GM18951 (cell line): ENCODE results near the gene OLFM4.
"Not testable (repeated sequence)": the region's sequence is repeated elsewhere in the genome, so short reads cannot be mapped to it uniquely, and the experiment has no call there.

Experiments used
- POLR2A ChIP-seq: IDR thresholded peaks from 4 replicates; pipeline ENCODE4 v1.6.1; 2011; ENCODE audit warnings: mild to moderate bottlenecking; ENCODE audit not compliant: insufficient read length, insufficient read depth; ENCODE audit errors: extremely low read depth
- in situ Hi-C: fragments of 300-500 bp; cut with MboI; formaldehyde crosslinking; loops from one replicate; pipeline ENCODE4 v1.12.0; 2022; ENCODE audit warnings: low sequenced_read_pairs, mixed read lengths, inconsistent platforms; ENCODE audit not compliant: unreplicated experiment

OLFM4 gene

GRCh38 chr13:53005626-53006025 lies 23.0 kb upstream of the OLFM4 start:
- in situ Hi-C loops, result no loop called here

GRCh38 chr13:53007872-53008271 lies 20.7 kb upstream of the OLFM4 start:
- no peak for TF ChIP-seq POLR2A

More at GRCh38 chr13:53005626-53006025, 23.0 kb upstream of the OLFM4 start:
- TF ChIP-seq POLR2A, result no peak

GRCh38 chr13:53010374-53011105 lies 18.1 kb upstream of the OLFM4 start:
- no peak for TF ChIP-seq POLR2A
- in situ Hi-C loops, result no loop called here

More at GRCh38 chr13:53007872-53008271, 20.7 kb upstream of the OLFM4 start:
- in situ Hi-C loops, result no loop called here

- in situ Hi-C loops, result no loop called here
- TF ChIP-seq POLR2A, result no peak
These were observed 15.9 kb upstream of the OLFM4 start for GRCh38 chr13:53012707-53013106.

- in situ Hi-C loops, result no loop called here
- no peak for TF ChIP-seq POLR2A
These were observed 15.5 kb upstream of the OLFM4 start for GRCh38 chr13:53013113-53013512.

- in situ Hi-C loops, result not testable (repeated sequence)
These were observed 14.6 kb upstream of the OLFM4 start for GRCh38 chr13:53014018-53014417.

GRCh38 chr13:53014495-53015443 lies 13.8 kb upstream of the OLFM4 start:
- in situ Hi-C loops, result no loop called here

GRCh38 chr13:53015971-53016370 lies 12.6 kb upstream of the OLFM4 start:
- no peak for TF ChIP-seq POLR2A
- in situ Hi-C loops, result no loop called here

More at GRCh38 chr13:53014495-53015443, 13.8 kb upstream of the OLFM4 start:
- no peak for TF ChIP-seq POLR2A

GRCh38 chr13:53017433-53017970 lies 11.1 kb upstream of the OLFM4 start:
- in situ Hi-C loops, result no loop called here
- TF ChIP-seq POLR2A, result no peak

- TF ChIP-seq POLR2A, result no peak
- in situ Hi-C loops, result no loop called here
These were observed 9.6 kb upstream of the OLFM4 start for GRCh38 chr13:53018690-53019647.

- TF ChIP-seq POLR2A, result no peak
These were observed 7.8 kb upstream of the OLFM4 start for GRCh38 chr13:53020764-53021335.

GRCh38 chr13:53023246-53023645 lies 5.4 kb upstream of the OLFM4 start:
- no peak for TF ChIP-seq POLR2A
- in situ Hi-C loops, result no loop called here

More at GRCh38 chr13:53020764-53021335, 7.8 kb upstream of the OLFM4 start:
- in situ Hi-C loops, result no loop called here

GRCh38 chr13:53028063-53028462 lies 550 bp upstream of the OLFM4 start:
- in situ Hi-C loops, result no loop called here
- TF ChIP-seq POLR2A, result no peak
